GM23338 (cell line): Measurements from ENCODE around the gene GDAP1L1. TPM values are rescaled to one million over a fixed set of nuclear protein-coding genes. Genes with fewer than 3 reads are reported as not detected.

Source experiments
- ATAC-seq: fragments of 200-7000 bp; cut with Tn5 transposase; 3 replicates; pipeline ENCODE4 v1.9.1; 2020
- DNase-seq: peaks from one replicate; pipeline ENCODE4 v3.0.0-alpha.2; 2015; ENCODE audit warnings: low spot score
- H2AFZ ChIP-seq: fragments of 200-600 bp; sonication (generic); 2 replicates; pipeline ENCODE4 v1.8.0; 2016; ENCODE audit warnings: antibody characterized with exemption, mild to moderate bottlenecking, moderate library complexity
- H3F3A ChIP-seq: fragments of 200-600 bp; sonication (generic); replicated peaks from 2 replicates; pipeline ENCODE4 v1.8.0; 2017; ENCODE audit warnings: antibody characterized with exemption, mixed run types, low read depth
- H3K27ac ChIP-seq: fragments of 200-600 bp; sonication (generic); 2 replicates; pipeline ENCODE4 v1.6.1; 2016; ENCODE audit warnings: low read depth
- H3K27me3 ChIP-seq: fragments of 200-600 bp; sonication (generic); 2 replicates; pipeline ENCODE4 v1.8.0; 2016; ENCODE audit warnings: mild to moderate bottlenecking, mixed run types, moderate library complexity; ENCODE audit not compliant: insufficient read depth
- H3K36me3 ChIP-seq: fragments of 200-600 bp; sonication (generic); 2 replicates; pipeline ENCODE4 v1.8.0; 2016; ENCODE audit warnings: mild to moderate bottlenecking; ENCODE audit not compliant: insufficient read depth
- H3K4me1 ChIP-seq: fragments of 200-600 bp; sonication (generic); 2 replicates; pipeline ENCODE4 v1.8.0; 2016; ENCODE audit warnings: mild to moderate bottlenecking, moderate library complexity; ENCODE audit not compliant: insufficient read depth
- H3K4me2 ChIP-seq: fragments of 200-600 bp; sonication (generic); 2 replicates; pipeline ENCODE4 v1.7.1; 2017; ENCODE audit warnings: mixed run types
- H3K4me3 ChIP-seq: fragments of 200-600 bp; sonication (generic); 2 replicates; pipeline ENCODE4 v1.6.1; 2016; ENCODE audit warnings: mixed run types
- H3K79me2 ChIP-seq: fragments of 200-600 bp; sonication (generic); replicated peaks from 2 replicates; pipeline ENCODE4 v1.8.0; 2017; ENCODE audit warnings: mild to moderate bottlenecking; ENCODE audit not compliant: insufficient read depth
- H3K9me2 ChIP-seq: fragments of 200-600 bp; sonication (generic); 2 replicates; pipeline ENCODE4 v1.8.0; 2017; ENCODE audit not compliant: insufficient read depth
- H4K20me1 ChIP-seq: fragments of 200-600 bp; sonication (generic); replicated peaks from 2 replicates; pipeline ENCODE4 v1.8.0; 2017; ENCODE audit warnings: mild to moderate bottlenecking; ENCODE audit not compliant: insufficient read depth
- H3K27ac Mint-ChIP-seq: 2 replicates; pipeline ENCODE4 v1.8.0; 2020; ENCODE audit warnings: inconsistent platforms, mild to moderate bottlenecking, moderate library complexity, mixed read lengths
- H3K27me3 Mint-ChIP-seq: 3 replicates; pipeline ENCODE4 v1.8.0; 2022; ENCODE audit warnings: low read depth, mild to moderate bottlenecking, moderate library complexity, mixed read lengths, inconsistent platforms; ENCODE audit not compliant: insufficient read depth, poor library complexity
- H3K36me3 Mint-ChIP-seq: 3 replicates; pipeline ENCODE4 v1.8.0; 2021; ENCODE audit warnings: low read depth, mild to moderate bottlenecking, inconsistent platforms, moderate library complexity, mixed read lengths
- H3K4me1 Mint-ChIP-seq: 3 replicates; pipeline ENCODE4 v1.8.0; 2020; ENCODE audit warnings: mild to moderate bottlenecking, inconsistent platforms, mixed read lengths
- H3K4me3 Mint-ChIP-seq: 3 replicates; pipeline ENCODE4 v1.8.0; 2021; ENCODE audit warnings: moderate library complexity, mild to moderate bottlenecking, inconsistent platforms, mixed read lengths
- H3K9me3 Mint-ChIP-seq: 3 replicates; pipeline ENCODE4 v1.8.0; 2020; ENCODE audit warnings: moderate library complexity, mild to moderate bottlenecking, inconsistent platforms, mixed read lengths
- CREB1 ChIP-seq: fragments of 250-450 bp; sonication (Bioruptor Pico); IDR thresholded peaks from 2 replicates; pipeline ENCODE4 v1.5.0; 2020; ENCODE audit warnings: low read depth, mild to moderate bottlenecking, moderate library complexity
- ETS1 ChIP-seq: IDR thresholded peaks from 2 replicates; pipeline ENCODE4 v1.6.1; 2016; ENCODE audit warnings: antibody characterized with exemption
- EZH2 ChIP-seq: fragments of 200-600 bp; sonication (generic); IDR thresholded peaks from one replicate; pipeline ENCODE4 v1.8.0; 2017; ENCODE audit warnings: antibody characterized with exemption, mild to moderate bottlenecking, low read depth; ENCODE audit not compliant: unreplicated experiment
- EZH2phosphoT487 ChIP-seq: fragments of 200-600 bp; sonication (generic); IDR thresholded peaks from one replicate; pipeline ENCODE4 v1.8.1; 2018; ENCODE audit warnings: antibody characterized with exemption; ENCODE audit not compliant: unreplicated experiment
- JUNB ChIP-seq: IDR thresholded peaks from one replicate; pipeline ENCODE4 v1.6.1; 2016; ENCODE audit warnings: antibody characterized with exemption; ENCODE audit not compliant: unreplicated experiment
- NANOG ChIP-seq: IDR thresholded peaks from 2 replicates; pipeline ENCODE4 v1.6.1; 2016; ENCODE audit warnings: antibody characterized with exemption, borderline replicate concordance
- POLR2AphosphoS5 ChIP-seq: IDR thresholded peaks from 2 replicates; pipeline ENCODE4 v1.6.1; 2016; ENCODE audit warnings: antibody characterized with exemption, low read depth
- STAT1 ChIP-seq: IDR thresholded peaks from one replicate; pipeline ENCODE4 v1.6.1; 2016; ENCODE audit warnings: antibody characterized with exemption; ENCODE audit not compliant: unreplicated experiment
- ZNF114 ChIP-seq: fragments of 250-450 bp; sonication (Bioruptor Pico); IDR thresholded peaks from 2 replicates; pipeline ENCODE4 v1.5.0; 2020; ENCODE audit warnings: mild to moderate bottlenecking, moderate library complexity
- ZNF331 ChIP-seq: fragments of 250-450 bp; sonication (Bioruptor Pico); IDR thresholded peaks from 2 replicates; pipeline ENCODE4 v1.5.0; 2020; ENCODE audit warnings: low read depth, mild to moderate bottlenecking, moderate library complexity
- polyA plus RNA-seq: library from polyadenylated mRNA; unstranded; fragments of >200 nt; fragmentation: Nextera tagmentation; extraction: Ambion mirVana; gene quantifications from 2 replicates; pipeline ENCODE4 v1.2.1, GENCODE V29; 2016
- total RNA-seq: library from RNA; depleted of rRNA; stranded (reverse); fragments of >200 nt; shearing (Covaris generic); gene quantifications from 2 replicates; pipeline ENCODE4 v1.2.3, GENCODE V29; 2014
- TF ChIP-seq, protein P1 (sequence below): fragments of 250-450 bp; sonication (Bioruptor Pico); IDR thresholded peaks from 2 replicates; pipeline ENCODE4 v1.5.0; 2020; ENCODE audit warnings: mild to moderate bottlenecking, moderate library complexity

The GDAP1L1 gene
- total and polyA plus RNA-seq, 2 experiments from 2014 or later: 4.5 to 11.2 TPM

- Histone ChIP-seq H4K20me1 (peaks cover 28% of the 10 kb centered on the region), H3K79me2 (peaks cover 36% of the 10 kb centered on the region), H2AFZ (no peak overlapping the region), H3K4me2 (no peak overlapping the region), H3F3A (no peaks in the 10 kb centered on the region), H3K4me3 (no peak overlapping the region), H3K36me3 (peaks cover 45% of the 10 kb centered on the region), H3K27me3 (no peaks in the 10 kb centered on the region), H3K9me2 (no peaks in the 10 kb centered on the region), H3K4me1 (no peaks in the 10 kb centered on the region), H3K27ac (no peak overlapping the region)
- H3K27me3 Mint-ChIP-seq: peaks cover 2% of the 10 kb centered on the region
- no peaks in the 10 kb centered on the region for H3K9me3 Mint-ChIP-seq
- H3K4me1 Mint-ChIP-seq: no peaks in the 10 kb centered on the region
- TF ChIP-seq ZNF114 (CRISPR knock-in tag): no peak
- TF ChIP-seq STAT1: no peak
- TF ChIP-seq NANOG: no peak
- no peak for TF ChIP-seq EZH2phosphoT487
- TF ChIP-seq JUNB: no peak
- no peak for TF ChIP-seq ZNF331 (CRISPR knock-in tag)
- TF ChIP-seq EZH2: no peak
- no peak for TF ChIP-seq POLR2AphosphoS5
- TF ChIP-seq, protein P1, sequence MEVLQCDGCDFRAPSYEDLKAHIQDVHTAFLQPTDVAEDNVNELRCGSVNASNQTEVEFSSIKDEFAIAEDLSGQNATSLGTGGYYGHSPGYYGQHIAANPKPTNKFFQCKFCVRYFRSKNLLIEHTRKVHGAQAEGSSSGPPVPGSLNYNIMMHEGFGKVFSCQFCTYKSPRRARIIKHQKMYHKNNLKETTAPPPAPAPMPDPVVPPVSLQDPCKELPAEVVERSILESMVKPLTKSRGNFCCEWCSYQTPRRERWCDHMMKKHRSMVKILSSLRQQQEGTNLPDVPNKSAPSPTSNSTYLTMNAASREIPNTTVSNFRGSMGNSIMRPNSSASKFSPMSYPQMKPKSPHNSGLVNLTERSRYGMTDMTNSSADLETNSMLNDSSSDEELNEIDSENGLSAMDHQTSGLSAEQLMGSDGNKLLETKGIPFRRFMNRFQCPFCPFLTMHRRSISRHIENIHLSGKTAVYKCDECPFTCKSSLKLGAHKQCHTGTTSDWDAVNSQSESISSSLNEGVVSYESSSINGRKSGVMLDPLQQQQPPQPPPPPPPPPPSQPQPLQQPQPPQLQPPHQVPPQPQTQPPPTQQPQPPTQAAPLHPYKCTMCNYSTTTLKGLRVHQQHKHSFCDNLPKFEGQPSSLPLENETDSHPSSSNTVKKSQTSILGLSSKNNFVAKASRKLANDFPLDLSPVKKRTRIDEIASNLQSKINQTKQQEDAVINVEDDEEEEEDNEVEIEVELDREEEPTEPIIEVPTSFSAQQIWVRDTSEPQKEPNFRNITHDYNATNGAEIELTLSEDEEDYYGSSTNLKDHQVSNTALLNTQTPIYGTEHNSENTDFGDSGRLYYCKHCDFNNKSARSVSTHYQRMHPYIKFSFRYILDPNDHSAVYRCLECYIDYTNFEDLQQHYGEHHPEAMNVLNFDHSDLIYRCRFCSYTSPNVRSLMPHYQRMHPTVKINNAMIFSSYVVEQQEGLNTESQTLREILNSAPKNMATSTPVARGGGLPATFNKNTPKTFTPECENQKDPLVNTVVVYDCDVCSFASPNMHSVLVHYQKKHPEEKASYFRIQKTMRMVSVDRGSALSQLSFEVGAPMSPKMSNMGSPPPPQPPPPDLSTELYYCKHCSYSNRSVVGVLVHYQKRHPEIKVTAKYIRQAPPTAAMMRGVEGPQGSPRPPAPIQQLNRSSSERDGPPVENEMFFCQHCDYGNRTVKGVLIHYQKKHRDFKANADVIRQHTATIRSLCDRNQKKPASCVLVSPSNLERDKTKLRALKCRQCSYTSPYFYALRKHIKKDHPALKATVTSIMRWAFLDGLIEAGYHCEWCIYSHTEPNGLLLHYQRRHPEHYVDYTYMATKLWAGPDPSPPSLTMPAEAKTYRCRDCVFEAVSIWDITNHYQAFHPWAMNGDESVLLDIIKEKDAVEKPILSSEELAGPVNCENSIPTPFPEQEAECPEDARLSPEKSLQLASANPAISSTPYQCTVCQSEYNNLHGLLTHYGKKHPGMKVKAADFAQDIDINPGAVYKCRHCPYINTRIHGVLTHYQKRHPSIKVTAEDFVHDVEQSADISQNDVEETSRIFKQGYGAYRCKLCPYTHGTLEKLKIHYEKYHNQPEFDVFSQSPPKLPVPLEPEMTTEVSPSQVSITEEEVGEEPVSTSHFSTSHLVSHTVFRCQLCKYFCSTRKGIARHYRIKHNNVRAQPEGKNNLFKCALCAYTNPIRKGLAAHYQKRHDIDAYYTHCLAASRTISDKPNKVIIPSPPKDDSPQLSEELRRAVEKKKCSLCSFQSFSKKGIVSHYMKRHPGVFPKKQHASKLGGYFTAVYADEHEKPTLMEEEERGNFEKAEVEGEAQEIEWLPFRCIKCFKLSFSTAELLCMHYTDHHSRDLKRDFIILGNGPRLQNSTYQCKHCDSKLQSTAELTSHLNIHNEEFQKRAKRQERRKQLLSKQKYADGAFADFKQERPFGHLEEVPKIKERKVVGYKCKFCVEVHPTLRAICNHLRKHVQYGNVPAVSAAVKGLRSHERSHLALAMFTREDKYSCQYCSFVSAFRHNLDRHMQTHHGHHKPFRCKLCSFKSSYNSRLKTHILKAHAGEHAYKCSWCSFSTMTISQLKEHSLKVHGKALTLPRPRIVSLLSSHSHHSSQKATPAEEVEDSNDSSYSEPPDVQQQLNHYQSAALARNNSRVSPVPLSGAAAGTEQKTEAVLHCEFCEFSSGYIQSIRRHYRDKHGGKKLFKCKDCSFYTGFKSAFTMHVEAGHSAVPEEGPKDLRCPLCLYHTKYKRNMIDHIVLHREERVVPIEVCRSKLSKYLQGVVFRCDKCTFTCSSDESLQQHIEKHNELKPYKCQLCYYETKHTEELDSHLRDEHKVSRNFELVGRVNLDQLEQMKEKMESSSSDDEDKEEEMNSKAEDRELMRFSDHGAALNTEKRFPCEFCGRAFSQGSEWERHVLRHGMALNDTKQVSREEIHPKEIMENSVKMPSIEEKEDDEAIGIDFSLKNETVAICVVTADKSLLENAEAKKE (CRISPR knock-in tag): no peak
- TF ChIP-seq CREB1: no peak
- TF ChIP-seq ETS1: no peak
- peaks cover 65% of the 10 kb centered on the region for H3K36me3 Mint-ChIP-seq
- ATAC-seq: no peak
- no peak overlapping the region for H3K4me3 Mint-ChIP-seq
- no peak overlapping the region for H3K27ac Mint-ChIP-seq
- DNase-seq: no peak
These were observed 47.2 kb upstream of the GDAP1L1 start for GRCh38 chr20:44199877-44200276.
